Measurements from ENCODE around the gene PARD6G.
"Not testable (repeated sequence)": the region's sequence is repeated elsewhere in the genome, so short reads cannot be mapped to it uniquely, and the experiment has no call there.

PARD6G gene

GRCh38 chr18:80241919-80242777 lies 5.2 kb downstream of the PARD6G start:
- H3K27me3 ChIP-seq (ENCODE audit: control insufficient read depth in 2 of 2, insufficient read depth in 2 of 2, low read length in 2 of 2), result peaks cover 3 to 4% of the 10 kb centered on the region in 2 donors
- H3K4me1 ChIP-seq (ENCODE audit: control insufficient read depth in 2 of 2, insufficient read depth in 2 of 2, low read length in 2 of 2), result no peaks in the 10 kb centered on the region
- H3K27ac ChIP-seq (ENCODE audit: low read depth in 2 of 2, low read length in 2 of 2), result no peak overlapping the region
- H3K9me3 ChIP-seq (ENCODE audit: control insufficient read depth in 2 of 2, low read length in 2 of 2), result no peaks in the 10 kb centered on the region
- H3K36me3 ChIP-seq (ENCODE audit: control insufficient read depth in 2 of 2, insufficient read depth in 2 of 2, low read length in 2 of 2), result no peaks in the 10 kb centered on the region
- H3K9ac ChIP-seq (ENCODE audit: low read depth in 1 of 2, low read length in 2 of 2), result no peak overlapping the region
- H3K4me3 ChIP-seq (ENCODE audit: low read length in 2 of 2), result no peak overlapping the region

- Histone ChIP-seq H3K9me3 (ENCODE audit: control insufficient read depth in 2 of 2, low read length in 2 of 2) (no peaks in the 10 kb centered on the region), H3K9ac (ENCODE audit: low read depth in 1 of 2, low read length in 2 of 2) (no peak overlapping the region), H3K36me3 (ENCODE audit: control insufficient read depth in 2 of 2, insufficient read depth in 2 of 2, low read length in 2 of 2) (no peaks in the 10 kb centered on the region), H3K27me3 (ENCODE audit: control insufficient read depth in 2 of 2, insufficient read depth in 2 of 2, low read length in 2 of 2) (peaks cover 0 to 2% of the 10 kb centered on the region in 2 donors), H3K27ac (ENCODE audit: low read depth in 2 of 2, low read length in 2 of 2) (no peak overlapping the region), H3K4me3 (ENCODE audit: low read length in 2 of 2) (no peak overlapping the region), H3K4me1 (ENCODE audit: control insufficient read depth in 2 of 2, insufficient read depth in 2 of 2, low read length in 2 of 2) (no peaks in the 10 kb centered on the region)
These were observed 7.5 kb downstream of the PARD6G start for GRCh38 chr18:80239830-80240229.

DNA sequence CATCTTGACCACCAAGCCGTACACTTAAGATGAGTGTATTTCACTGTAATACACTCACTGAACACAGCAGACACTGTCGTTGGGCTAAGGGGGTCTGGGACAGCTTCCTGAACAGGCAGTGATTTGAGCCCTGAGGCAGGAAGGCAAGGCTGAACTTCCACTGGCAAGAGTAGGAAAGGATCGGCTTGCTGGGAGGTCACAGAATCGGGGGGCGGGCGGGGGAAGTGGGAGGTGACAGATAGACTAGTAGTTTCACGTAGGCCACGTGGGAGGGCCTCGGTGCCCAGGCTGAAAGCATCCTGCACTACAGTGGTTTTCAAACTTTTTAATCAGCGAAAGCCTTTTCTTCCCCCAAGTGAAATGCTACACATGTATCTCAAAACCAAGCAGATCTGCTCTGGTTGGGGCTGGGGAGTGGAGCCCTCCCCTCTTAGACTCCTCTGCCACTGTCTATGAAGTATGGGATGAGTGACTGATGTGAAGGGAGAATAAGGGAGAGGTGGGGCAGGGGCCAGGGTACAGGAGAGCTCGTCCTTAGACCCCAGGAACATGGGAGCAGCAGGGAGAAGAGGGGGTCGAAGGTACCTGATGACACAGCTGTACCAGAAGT lies 8.6 kb downstream of the PARD6G start:
- H3K27ac ChIP-seq (ENCODE audit: low read depth in 2 of 2, low read length in 2 of 2), result no peak overlapping the region
- H3K4me1 ChIP-seq (ENCODE audit: control insufficient read depth in 2 of 2, insufficient read depth in 2 of 2, low read length in 2 of 2), result no peaks in the 10 kb centered on the region
- no peaks in the 10 kb centered on the region for H3K36me3 ChIP-seq (ENCODE audit: control insufficient read depth in 2 of 2, insufficient read depth in 2 of 2, low read length in 2 of 2)
- no peaks in the 10 kb centered on the region for H3K27me3 ChIP-seq (ENCODE audit: control insufficient read depth in 2 of 2, insufficient read depth in 2 of 2, low read length in 2 of 2)
- H3K9ac ChIP-seq (ENCODE audit: low read depth in 1 of 2, low read length in 2 of 2), result no peak overlapping the region
- H3K4me3 ChIP-seq (ENCODE audit: low read length in 2 of 2), result no peak overlapping the region
- H3K9me3 ChIP-seq (ENCODE audit: control insufficient read depth in 2 of 2, low read length in 2 of 2), result no peaks in the 10 kb centered on the region

DNA sequence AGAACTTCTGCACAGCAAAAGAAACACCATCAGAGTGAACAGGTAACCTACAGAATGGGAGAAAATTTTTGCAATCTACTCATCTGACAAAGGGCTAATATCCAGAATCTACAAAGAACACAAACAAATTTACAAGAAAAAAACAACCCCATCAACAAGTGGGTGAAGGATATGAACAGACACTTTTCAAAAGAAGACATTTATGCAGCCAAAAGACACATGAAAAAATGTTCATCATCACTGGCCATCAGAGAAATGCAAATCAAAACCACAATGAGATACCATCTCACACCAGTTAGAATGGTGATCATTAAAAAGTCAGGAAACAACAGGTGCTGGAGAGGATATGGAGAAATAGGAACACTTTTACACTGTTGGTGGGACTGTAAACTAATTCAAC lies 9.8 kb downstream of the PARD6G start:
- not testable (repeated sequence) for H3K4me1 ChIP-seq (ENCODE audit: control insufficient read depth in 2 of 2, insufficient read depth in 2 of 2, low read length in 2 of 2); H3K36me3 ChIP-seq (ENCODE audit: control insufficient read depth in 2 of 2, insufficient read depth in 2 of 2, low read length in 2 of 2); H3K9me3 ChIP-seq (ENCODE audit: control insufficient read depth in 2 of 2, low read length in 2 of 2); H3K4me3 ChIP-seq (ENCODE audit: low read length in 2 of 2); H3K9ac ChIP-seq (ENCODE audit: low read depth in 1 of 2, low read length in 2 of 2); H3K27me3 ChIP-seq (ENCODE audit: control insufficient read depth in 2 of 2, insufficient read depth in 2 of 2, low read length in 2 of 2); H3K27ac ChIP-seq (ENCODE audit: low read depth in 2 of 2, low read length in 2 of 2)

- no peaks in the 10 kb centered on the region for H3K9me3 ChIP-seq (ENCODE audit: control insufficient read depth in 2 of 2, low read length in 2 of 2)
- no peak overlapping the region for H3K27ac ChIP-seq (ENCODE audit: low read depth in 2 of 2, low read length in 2 of 2)
- no peaks in the 10 kb centered on the region for H3K27me3 ChIP-seq (ENCODE audit: control insufficient read depth in 2 of 2, insufficient read depth in 2 of 2, low read length in 2 of 2)
- no peak overlapping the region for H3K9ac ChIP-seq (ENCODE audit: low read depth in 1 of 2, low read length in 2 of 2)
- H3K36me3 ChIP-seq (ENCODE audit: control insufficient read depth in 2 of 2, insufficient read depth in 2 of 2, low read length in 2 of 2), result no peaks in the 10 kb centered on the region
- H3K4me1 ChIP-seq (ENCODE audit: control insufficient read depth in 2 of 2, insufficient read depth in 2 of 2, low read length in 2 of 2), result no peaks in the 10 kb centered on the region
- H3K4me3 ChIP-seq (ENCODE audit: low read length in 2 of 2), result no peak overlapping the region
These were observed 12.9 kb downstream of the PARD6G start for GRCh38 chr18:80234398-80234797.

DNA sequence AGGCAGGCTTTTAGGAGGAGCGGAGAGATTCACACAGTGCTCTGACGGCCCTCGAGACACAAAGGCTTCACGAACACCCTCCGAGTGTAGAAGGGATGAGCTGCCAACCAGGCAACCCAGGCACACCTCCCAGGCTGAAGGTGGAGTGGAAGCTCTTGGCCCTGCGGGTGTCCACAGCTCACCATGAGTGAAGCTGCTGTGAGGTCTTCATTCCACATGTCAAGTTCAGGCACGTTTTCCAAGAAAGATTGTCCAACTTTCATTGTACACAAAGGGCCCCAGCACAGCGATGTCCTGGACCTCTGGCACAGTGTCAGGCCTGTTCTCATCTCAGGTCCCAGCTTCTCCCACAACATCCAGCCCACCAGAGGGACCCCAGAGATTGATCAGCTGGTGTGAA lies 13.4 kb downstream of the PARD6G start:
- Histone ChIP-seq H3K27me3 (ENCODE audit: control insufficient read depth in 2 of 2, insufficient read depth in 2 of 2, low read length in 2 of 2) (no peaks in the 10 kb centered on the region), H3K4me1 (ENCODE audit: control insufficient read depth in 2 of 2, insufficient read depth in 2 of 2, low read length in 2 of 2) (no peaks in the 10 kb centered on the region)

GRCh38 chr18:80233201-80233835 lies 14.0 kb downstream of the PARD6G start:
- Histone ChIP-seq H3K9me3 (ENCODE audit: control insufficient read depth in 2 of 2, low read length in 2 of 2) (no peaks in the 10 kb centered on the region), H3K9ac (ENCODE audit: low read depth in 1 of 2, low read length in 2 of 2) (no peak overlapping the region), H3K4me1 (ENCODE audit: control insufficient read depth in 2 of 2, insufficient read depth in 2 of 2, low read length in 2 of 2) (no peaks in the 10 kb centered on the region), H3K36me3 (ENCODE audit: control insufficient read depth in 2 of 2, insufficient read depth in 2 of 2, low read length in 2 of 2) (no peaks in the 10 kb centered on the region), H3K27ac (ENCODE audit: low read depth in 2 of 2, low read length in 2 of 2) (no peak overlapping the region), H3K27me3 (ENCODE audit: control insufficient read depth in 2 of 2, insufficient read depth in 2 of 2, low read length in 2 of 2) (no peaks in the 10 kb centered on the region), H3K4me3 (ENCODE audit: low read length in 2 of 2) (no peak overlapping the region)

More for the DNA sequence above, 13.4 kb downstream of the PARD6G start:
- H3K9me3 ChIP-seq (ENCODE audit: control insufficient read depth in 2 of 2, low read length in 2 of 2), result no peaks in the 10 kb centered on the region
- no peak overlapping the region for H3K4me3 ChIP-seq (ENCODE audit: low read length in 2 of 2)
- no peaks in the 10 kb centered on the region for H3K36me3 ChIP-seq (ENCODE audit: control insufficient read depth in 2 of 2, insufficient read depth in 2 of 2, low read length in 2 of 2)
- no peak overlapping the region for H3K27ac ChIP-seq (ENCODE audit: low read depth in 2 of 2, low read length in 2 of 2)
- no peak overlapping the region for H3K9ac ChIP-seq (ENCODE audit: low read depth in 1 of 2, low read length in 2 of 2)

DNA sequence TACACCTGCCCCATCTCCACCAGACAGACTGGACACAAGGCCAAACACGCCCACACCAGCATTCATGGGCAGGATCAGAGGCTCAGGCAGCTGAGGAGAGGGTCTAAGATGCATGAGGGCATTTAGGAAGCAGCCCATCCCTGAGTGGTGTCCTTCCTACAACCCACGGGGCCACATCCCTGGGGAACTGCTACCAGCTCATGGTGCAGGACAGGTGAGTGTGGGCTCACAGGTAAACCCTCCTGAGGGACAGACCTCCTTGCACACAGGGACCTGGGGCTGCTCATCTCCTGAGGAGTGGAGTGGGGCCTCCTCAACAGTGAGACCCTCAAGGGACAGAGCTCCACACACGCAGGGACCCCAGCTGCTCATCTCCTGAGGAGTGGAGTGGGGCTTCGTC lies 14.6 kb downstream of the PARD6G start:
- Histone ChIP-seq H3K9me3 (ENCODE audit: control insufficient read depth in 2 of 2, low read length in 2 of 2) (no peaks in the 10 kb centered on the region), H3K9ac (ENCODE audit: low read depth in 1 of 2, low read length in 2 of 2) (no peak overlapping the region), H3K27ac (ENCODE audit: low read depth in 2 of 2, low read length in 2 of 2) (no peak overlapping the region), H3K4me1 (ENCODE audit: control insufficient read depth in 2 of 2, insufficient read depth in 2 of 2, low read length in 2 of 2) (no peaks in the 10 kb centered on the region), H3K27me3 (ENCODE audit: control insufficient read depth in 2 of 2, insufficient read depth in 2 of 2, low read length in 2 of 2) (no peaks in the 10 kb centered on the region), H3K36me3 (ENCODE audit: control insufficient read depth in 2 of 2, insufficient read depth in 2 of 2, low read length in 2 of 2) (no peaks in the 10 kb centered on the region), H3K4me3 (ENCODE audit: low read length in 2 of 2) (no peak overlapping the region)

- H3K9ac ChIP-seq (ENCODE audit: low read depth in 1 of 2, low read length in 2 of 2), result no peak overlapping the region
- H3K36me3 ChIP-seq (ENCODE audit: control insufficient read depth in 2 of 2, insufficient read depth in 2 of 2, low read length in 2 of 2), result no peaks in the 10 kb centered on the region
- no peaks in the 10 kb centered on the region for H3K9me3 ChIP-seq (ENCODE audit: control insufficient read depth in 2 of 2, low read length in 2 of 2)
These were observed 15.3 kb downstream of the PARD6G start for GRCh38 chr18:80232030-80232429.

GRCh38 chr18:80231616-80232015 lies 15.7 kb downstream of the PARD6G start:
- H3K27me3 ChIP-seq (ENCODE audit: control insufficient read depth in 2 of 2, insufficient read depth in 2 of 2, low read length in 2 of 2), result no peaks in the 10 kb centered on the region
- no peaks in the 10 kb centered on the region for H3K4me1 ChIP-seq (ENCODE audit: control insufficient read depth in 2 of 2, insufficient read depth in 2 of 2, low read length in 2 of 2)
- H3K36me3 ChIP-seq (ENCODE audit: control insufficient read depth in 2 of 2, insufficient read depth in 2 of 2, low read length in 2 of 2), result no peaks in the 10 kb centered on the region
- no peak overlapping the region for H3K4me3 ChIP-seq (ENCODE audit: low read length in 2 of 2)
- no peak overlapping the region for H3K27ac ChIP-seq (ENCODE audit: low read depth in 2 of 2, low read length in 2 of 2)
- H3K9ac ChIP-seq (ENCODE audit: low read depth in 1 of 2, low read length in 2 of 2), result no peak overlapping the region
- H3K9me3 ChIP-seq (ENCODE audit: control insufficient read depth in 2 of 2, low read length in 2 of 2), result no peaks in the 10 kb centered on the region

More at GRCh38 chr18:80232030-80232429, 15.3 kb downstream of the PARD6G start:
- Histone ChIP-seq H3K27ac (ENCODE audit: low read depth in 2 of 2, low read length in 2 of 2) (no peak overlapping the region), H3K4me1 (ENCODE audit: control insufficient read depth in 2 of 2, insufficient read depth in 2 of 2, low read length in 2 of 2) (no peaks in the 10 kb centered on the region), H3K4me3 (ENCODE audit: low read length in 2 of 2) (no peak overlapping the region), H3K27me3 (ENCODE audit: control insufficient read depth in 2 of 2, insufficient read depth in 2 of 2, low read length in 2 of 2) (no peaks in the 10 kb centered on the region)

All from mucosa of rectum (tissue), 2 donors.